ENCODE results near the gene SIGLEC12.

Gene SIGLEC12

DNA sequence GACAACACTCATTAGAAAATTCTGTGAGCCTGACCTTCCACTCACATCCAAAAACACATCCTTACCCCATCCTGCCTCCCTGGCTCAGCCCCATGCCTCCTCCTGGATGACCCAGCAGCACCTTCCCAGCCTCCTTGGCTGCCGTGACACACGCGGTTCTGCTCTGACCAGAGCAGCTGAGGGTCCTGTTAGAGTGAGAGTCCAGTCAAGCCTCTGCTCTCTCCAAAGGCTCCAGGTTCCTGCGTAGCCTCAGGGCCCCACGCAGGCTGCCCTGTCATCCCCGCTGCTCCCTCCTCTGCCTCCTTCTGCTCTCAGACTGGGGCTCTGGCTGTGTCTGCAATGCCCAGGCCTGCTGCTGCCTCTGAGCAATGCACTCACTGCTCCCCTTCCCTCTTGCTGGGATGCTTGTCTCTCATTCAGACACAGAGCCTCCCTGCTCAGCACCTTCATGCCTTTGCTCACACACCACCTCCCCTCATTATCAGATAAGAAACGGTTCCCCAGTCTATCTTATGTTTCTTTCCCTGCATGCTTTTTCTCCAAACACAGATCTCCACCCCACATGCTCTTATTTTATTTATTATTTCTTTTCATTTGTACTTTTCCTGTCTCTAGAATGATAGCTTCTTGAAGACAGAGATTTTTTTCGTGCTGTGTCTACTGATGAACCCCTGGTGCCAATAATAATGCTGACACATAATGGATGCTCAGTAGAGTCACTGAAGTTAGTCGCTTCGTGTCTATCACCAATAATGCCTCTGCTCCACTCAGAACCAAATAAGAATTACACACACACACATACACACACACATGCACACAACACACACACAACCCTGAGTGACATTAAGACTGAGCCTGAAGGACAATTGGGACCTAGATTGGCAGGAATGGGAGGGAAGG lies 40.1 kb upstream of the SIGLEC12 start:
- no peak for DNase-seq (ENCODE audit: low spot score)
- H3K27ac ChIP-seq: no peak overlapping the region
- TF ChIP-seq, protein P1, sequence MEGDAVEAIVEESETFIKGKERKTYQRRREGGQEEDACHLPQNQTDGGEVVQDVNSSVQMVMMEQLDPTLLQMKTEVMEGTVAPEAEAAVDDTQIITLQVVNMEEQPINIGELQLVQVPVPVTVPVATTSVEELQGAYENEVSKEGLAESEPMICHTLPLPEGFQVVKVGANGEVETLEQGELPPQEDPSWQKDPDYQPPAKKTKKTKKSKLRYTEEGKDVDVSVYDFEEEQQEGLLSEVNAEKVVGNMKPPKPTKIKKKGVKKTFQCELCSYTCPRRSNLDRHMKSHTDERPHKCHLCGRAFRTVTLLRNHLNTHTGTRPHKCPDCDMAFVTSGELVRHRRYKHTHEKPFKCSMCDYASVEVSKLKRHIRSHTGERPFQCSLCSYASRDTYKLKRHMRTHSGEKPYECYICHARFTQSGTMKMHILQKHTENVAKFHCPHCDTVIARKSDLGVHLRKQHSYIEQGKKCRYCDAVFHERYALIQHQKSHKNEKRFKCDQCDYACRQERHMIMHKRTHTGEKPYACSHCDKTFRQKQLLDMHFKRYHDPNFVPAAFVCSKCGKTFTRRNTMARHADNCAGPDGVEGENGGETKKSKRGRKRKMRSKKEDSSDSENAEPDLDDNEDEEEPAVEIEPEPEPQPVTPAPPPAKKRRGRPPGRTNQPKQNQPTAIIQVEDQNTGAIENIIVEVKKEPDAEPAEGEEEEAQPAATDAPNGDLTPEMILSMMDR (conservative IDR thresholded peaks at IDR 0.05; ENCODE audit: low read depth): no peak
- POLR2A ChIA-PET (ENCODE audit: low non-redundant PET): no interaction called here
- CTCF ChIA-PET: no interaction called here

DNA sequence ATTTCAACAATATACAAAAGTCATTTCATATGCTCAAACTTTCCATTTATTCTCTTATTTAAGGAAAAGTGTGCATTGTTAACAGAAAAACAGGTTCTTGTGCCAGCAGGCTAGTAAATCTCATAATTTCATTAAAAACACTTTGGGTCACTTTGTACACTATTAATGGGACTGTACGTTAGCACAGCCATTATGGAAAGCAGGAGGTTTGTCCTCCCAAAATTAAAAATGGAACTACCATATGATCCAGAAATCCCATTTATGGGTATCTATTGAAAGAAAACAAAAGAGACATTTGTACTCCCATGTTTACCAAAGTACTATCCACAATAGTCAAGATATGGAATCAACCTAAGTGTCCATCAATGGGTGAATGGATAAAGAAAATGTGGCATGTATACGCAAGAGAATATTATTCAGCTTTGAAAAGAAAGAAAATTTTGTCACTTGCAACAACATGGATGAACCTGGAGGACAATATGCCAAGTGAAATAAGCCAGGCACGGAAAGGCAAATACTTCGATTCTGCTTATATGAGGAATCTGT lies 38.3 kb upstream of the SIGLEC12 start:
- ChIA-PET CTCF (interaction anchor here (0.6 kb wide), 1 partner anchor 86 kb away, joined by 3 read pairs; no protein-coding TSS in a partner anchor), POLR2A (ENCODE audit: low non-redundant PET) (no interaction called here)
- no peak overlapping the region for H3K27ac ChIP-seq
- TF ChIP-seq, protein P1 (conservative IDR thresholded peaks at IDR 0.05; ENCODE audit: low read depth): no peak
- DNase-seq (ENCODE audit: low spot score): no peak

DNA sequence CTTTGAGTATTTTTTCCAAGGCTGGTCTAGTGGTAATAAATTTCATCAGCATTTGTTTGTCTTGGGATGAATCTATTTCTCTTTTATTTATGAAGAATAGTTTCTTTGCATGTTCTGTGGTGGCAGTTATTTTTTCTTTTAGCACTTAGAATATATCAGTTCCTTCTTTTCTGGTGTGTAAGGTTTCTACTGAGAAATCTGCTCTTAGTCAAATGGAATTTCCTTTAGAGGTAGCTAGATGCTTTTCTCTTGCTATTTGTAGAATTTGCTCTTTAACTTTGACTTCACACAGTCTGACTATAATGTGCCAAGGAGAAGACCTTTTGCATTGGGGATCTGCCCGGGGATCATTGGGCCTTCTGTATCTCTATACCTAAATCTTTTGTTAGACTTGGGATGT lies 33.9 kb upstream of the SIGLEC12 start:
- no peak overlapping the region for H3K27ac ChIP-seq
- ChIA-PET CTCF (interaction anchor here (0.7 kb wide), 1 partner anchor 28 kb away, joined by 3 read pairs; no protein-coding TSS in a partner anchor), POLR2A (ENCODE audit: low non-redundant PET) (no interaction called here)
- no peak for DNase-seq (ENCODE audit: low spot score)
- TF ChIP-seq, protein P1 (conservative IDR thresholded peaks at IDR 0.05; ENCODE audit: low read depth): no peak

DNA sequence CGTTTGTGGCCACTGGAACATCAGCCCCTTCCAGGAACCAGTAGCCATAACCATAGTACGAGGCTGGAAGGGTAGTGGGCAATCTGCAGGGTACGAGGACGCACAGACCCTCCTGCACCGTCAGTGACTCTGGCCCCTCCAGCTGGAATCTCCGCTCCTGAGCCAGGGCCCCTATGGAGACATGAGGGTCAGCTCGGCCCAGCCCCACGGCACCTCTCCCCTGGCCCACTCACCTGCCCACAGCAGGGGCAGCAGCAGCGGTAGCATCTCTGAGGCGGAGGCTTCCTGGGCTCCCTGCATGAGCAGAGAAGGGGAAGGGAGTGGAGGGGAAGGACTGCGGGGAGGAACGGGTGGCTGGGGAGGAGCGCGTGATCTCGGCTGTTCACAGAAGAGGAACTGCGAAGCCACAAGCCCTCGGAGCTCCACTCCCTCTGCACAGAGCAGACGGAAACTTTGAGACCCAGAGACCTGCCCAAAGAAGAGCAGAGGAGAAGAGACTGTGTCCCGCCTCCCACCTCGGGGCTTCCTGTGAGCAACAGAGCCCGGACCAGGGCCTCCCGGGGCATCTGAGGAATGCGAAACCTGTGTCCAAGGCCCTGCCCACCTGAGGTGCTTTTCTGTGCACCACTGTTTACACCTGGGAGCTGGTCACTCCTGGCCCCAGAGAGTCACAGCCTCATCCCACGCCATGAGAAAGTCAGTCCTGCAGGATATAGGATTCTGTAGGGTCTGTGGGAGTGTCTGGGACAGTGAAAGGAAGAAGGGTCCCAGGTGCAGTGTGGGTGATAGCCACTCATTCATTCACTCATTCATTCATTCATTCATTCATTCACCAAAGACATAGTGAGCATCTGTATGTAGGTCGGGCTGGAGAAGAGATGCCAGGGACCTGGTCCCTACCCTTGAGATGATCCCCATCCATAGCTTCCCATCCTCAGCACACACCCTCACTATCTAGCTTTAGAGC lies 30.0 kb upstream of the SIGLEC12 start, which contains the start of gene SIGLEC6:
Gene SIGLEC6, minus strand, starts transcription at position 322 of the 967 bp plus-strand sequence. Its CDS starts 22 bp downstream, at position 300.
- TF ChIP-seq, protein P1 (conservative IDR thresholded peaks at IDR 0.05; ENCODE audit: low read depth): no peak
- no peak for DNase-seq (ENCODE audit: low spot score)
- ChIA-PET POLR2A (ENCODE audit: low non-redundant PET) (no interaction called here), CTCF (interaction anchor here (0.7 kb wide), 1 partner anchor 479 kb away, joined by 4 read pairs; no protein-coding TSS in a partner anchor)
- no peak within 1 kb of the TSS for H3K27ac ChIP-seq

DNA sequence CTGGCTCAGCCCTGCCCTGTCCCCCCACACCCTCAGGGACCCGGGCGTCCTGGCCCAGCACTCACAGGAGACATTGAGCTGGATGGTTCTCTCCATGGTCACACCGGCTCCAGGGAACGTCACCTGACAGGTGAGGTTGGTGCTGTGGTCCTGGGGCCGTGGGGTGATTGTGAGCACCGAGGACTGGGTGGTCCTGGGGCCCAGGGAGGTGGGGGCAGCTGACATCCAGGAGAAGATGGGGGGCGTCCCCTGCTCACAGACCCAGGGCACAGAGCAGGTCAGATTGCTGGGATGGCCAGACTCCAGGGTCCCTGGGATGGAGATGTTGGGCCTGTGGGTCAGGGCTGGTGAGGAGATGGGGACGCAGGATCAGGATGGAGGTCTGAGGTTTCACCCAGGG lies 29.0 kb upstream of the SIGLEC12 start:
- CTCF ChIA-PET: no interaction called here
- POLR2A ChIA-PET (ENCODE audit: low non-redundant PET): no interaction called here
- no peak overlapping the region for H3K27ac ChIP-seq
- no peak for DNase-seq (ENCODE audit: low spot score)
- TF ChIP-seq, protein P1 (conservative IDR thresholded peaks at IDR 0.05; ENCODE audit: low read depth): no peak

DNA sequence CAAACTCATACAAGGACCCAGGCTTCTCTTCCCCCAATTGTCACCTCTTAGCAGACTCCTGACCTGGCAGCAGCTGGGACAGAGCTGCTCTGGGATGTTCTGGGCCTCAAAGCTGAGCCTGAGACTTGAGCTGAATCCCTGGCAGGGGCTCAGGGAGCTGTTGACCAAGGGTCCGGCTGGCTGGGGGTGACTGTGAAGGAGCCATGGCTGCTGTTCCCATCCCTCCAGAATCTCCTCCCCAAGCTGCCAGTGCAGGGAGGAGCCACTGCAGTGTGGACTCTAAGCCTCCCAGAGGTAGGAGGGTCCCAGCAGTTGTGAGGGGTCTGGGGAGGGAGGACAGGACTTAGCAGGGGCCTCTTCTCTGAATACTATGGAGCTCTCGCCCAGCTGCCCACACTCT lies 27.7 kb upstream of the SIGLEC12 start:
- ChIA-PET CTCF (no interaction called here), POLR2A (ENCODE audit: low non-redundant PET) (no interaction called here)
- DNase-seq (ENCODE audit: low spot score): no peak
- no peak overlapping the region for H3K27ac ChIP-seq
- TF ChIP-seq, protein P1 (conservative IDR thresholded peaks at IDR 0.05; ENCODE audit: low read depth): no peak
